ENCODE data around the gene ARHGAP35.

Gene ARHGAP35

DNA sequence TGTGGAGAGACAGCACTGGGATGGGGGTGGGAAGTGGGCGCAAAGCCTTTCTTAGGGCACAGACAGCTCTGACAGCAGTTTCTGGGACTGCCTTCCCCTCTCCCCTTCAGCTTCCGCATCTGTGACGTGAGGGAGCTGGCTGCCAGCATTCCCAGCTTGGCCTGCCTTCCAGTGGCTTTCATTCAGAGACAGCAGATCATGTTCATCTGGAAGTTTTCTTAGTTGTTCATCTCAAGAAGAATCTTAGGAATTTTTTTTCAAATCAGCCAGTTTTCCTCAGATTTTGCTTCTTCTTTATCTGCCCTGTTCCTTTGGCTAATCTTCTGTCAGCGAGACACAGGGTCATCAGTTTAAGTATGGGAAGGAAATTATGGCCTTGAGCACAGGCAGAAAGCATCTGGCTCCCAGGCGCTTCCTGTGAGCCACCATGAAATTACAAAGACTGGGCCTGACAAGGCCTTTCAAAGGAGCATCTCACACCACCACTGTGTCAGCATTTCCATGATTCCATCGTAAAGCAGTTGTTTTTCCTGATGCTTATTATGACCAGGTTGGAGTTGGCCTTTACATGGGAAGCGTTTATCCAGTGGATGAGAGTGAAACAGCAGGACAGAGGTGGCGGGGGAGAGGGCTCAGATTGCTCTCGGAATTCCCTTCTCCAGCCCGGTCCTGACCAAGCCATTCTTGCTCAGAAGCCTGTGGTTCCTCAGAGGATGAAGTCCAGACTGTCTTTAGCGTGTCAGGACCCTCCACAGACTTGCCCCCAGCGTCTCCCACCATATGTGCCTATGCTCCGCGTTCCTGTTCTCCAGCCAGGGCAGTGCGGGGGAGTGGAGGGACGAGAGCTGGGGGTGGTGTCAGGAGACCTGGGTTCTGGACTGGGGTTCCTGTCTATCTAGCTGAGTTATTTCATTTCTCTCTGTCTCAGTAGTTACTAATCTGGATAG lies 43.6 kb downstream of the ARHGAP35 start:
- no peak for DNase-seq (ENCODE audit: low spot score)

DNA sequence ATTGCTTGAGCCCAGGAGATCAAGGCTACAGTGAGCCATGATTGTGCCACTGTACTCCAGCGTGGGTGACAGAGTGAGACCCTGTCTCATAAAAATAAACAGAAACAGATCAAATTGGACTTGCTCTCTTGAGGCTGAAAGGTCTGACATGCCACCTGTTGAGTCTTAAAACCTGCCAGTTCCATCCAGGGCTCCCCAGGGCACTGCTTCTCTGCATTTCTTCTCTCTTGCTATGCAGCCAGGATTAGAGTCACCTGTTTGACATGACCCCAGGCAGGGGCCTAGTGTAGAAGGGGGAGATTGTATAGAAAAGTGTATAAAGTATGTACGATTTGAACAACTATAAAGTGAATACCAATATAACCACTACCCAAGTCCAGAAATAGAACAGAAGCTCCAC lies 45.4 kb downstream of the ARHGAP35 start:
- DNase-seq (ENCODE audit: low spot score), result no peak

DNA sequence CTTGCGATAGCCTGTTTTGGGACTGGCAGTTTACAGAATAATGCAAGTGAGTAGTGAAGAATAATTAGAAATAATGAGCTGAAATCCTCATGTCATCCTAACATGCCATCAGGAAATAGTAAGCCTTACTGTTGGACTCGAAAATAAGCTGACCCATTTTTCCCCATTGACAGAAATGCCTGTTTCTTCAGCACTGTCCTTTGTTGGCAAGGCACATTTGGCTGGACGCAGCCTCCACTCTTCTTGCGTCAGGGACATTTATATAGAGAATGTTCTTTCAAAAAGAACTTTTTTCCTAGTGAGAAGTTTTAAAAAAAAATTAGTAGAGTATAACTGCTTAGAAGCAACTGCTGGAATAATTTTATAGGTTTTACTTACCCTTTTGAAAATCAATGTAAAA lies 47.1 kb downstream of the ARHGAP35 start:
- DNase-seq (ENCODE audit: low spot score), result no peak

DNA sequence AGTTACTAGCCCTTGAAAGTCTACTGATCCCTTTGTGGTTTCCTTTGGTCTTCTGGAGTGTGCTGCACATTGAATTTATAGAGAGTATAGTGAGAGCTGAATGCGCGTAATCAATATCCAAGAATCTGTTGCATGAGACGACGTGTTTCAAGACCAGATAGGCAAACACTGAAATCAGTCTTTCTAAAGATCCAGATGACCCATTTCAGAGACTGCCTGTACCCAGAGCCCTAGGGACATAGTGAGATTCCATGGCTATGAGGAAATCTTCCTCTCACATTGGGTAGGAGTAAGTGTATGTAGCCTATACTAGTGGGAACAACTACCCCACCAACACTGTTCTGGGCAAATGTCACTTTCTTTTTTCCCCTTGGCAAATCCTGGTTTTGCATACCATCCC lies 48.6 kb downstream of the ARHGAP35 start:
- DNase-seq (ENCODE audit: low spot score), result no peak
